HG03060 (cell line): ENCODE measurements around the gene PALM3.

Experiments used
- ATAC-seq: cut with Tn5 transposase; IDR thresholded peaks from one replicate; pipeline ENCODE4 v1.9.1; 2021; ENCODE audit warnings: low read depth, moderate number of reproducible peaks; ENCODE audit not compliant: unreplicated experiment

The PALM3 gene, protein sequence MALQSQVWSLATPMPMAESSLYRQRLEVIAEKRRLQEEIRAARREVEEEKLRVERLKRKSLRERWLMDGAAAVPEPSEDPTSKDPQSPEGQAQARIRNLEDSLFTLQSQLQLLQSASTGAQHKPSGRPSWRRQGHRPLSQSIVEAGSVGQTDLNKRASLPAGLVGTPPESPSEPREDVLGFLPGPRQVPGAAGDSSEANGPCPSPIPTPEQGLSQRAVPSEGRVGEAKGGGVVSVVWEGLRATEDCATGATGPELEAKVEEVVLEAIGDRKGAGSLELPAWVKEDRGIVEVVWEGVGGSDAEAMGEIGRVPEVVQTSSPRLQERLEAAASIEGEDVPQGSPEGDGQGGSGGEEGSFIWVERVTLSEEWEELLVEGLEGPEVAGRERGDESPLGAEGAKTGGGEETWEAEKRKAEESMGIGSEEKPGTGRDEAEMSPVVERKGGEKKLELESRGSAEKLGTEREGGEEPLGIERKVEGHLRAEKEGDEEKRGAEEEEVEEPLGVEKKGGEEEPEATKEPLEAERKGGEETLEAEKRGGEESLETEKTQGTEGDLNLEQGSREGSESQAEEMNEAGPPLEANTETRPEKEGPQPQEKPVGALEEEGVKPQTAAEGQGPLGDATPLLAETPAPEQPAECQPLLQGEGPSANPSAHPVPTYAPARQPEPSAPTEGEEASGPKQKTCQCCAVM

DNA sequence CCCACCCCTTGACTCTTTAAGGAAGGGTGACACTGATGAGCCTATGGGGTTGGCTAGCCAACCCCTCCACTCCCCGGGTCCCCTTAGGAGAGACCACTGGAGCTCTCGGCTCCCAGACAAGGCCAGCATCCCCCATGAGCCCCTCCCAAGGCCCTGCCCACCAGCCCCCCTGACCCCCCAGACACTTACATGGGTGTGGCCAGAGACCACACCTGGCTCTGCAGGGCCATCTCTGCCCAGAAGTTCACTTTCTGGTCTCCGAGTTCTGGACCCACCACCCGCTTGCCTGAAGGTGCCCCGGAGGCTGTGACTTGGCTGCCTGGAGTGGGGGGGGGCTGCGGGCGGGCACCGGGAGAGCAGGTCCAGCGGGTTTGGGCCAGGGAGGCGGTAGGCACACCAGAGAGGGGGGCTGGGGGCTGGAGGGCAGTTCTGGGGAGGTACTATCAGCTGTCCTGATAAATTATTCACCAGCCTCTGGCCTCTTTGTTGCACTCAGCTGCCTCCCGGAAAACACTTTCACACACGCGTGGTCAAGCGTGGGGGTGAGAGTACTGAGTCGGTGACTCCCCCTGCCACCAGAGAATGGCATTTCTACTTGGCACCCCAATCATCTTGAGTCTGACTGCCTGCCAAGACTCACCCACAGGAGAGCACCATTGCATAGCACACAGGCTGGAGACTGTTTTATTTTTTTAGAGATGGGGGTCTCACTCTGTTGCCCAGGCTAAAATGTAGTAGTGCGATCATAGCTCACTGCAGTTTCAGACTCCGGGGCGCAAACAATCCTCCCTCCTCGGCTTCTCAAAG, at the start of gene PALM3:
Gene PALM3, minus strand, starts transcription at position 326 of the 807 bp plus-strand sequence. Its CDS starts 96 bp downstream, at position 230.
- ATAC-seq = no peak

DNA sequence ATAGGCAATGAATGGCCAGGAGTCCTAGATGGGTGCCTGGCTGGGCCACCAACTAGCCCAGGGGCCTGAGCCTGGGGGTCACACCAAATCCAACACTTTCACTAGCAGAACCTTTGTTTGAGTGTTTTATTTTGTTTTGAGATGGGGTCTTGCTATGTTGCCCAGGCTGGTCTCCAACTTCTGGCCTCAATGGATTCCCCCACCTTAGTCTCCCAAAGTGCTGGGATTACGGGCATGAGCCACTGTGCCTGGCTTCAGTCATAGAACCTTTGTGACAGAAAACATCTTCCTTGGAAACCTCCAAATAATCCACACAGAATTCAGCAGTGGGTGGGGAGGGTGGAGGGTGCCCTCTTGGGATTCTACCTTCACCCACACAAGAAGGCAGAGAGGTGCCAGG, 49.6 kb upstream of the PALM3 start:
- ATAC-seq = no peak

DNA sequence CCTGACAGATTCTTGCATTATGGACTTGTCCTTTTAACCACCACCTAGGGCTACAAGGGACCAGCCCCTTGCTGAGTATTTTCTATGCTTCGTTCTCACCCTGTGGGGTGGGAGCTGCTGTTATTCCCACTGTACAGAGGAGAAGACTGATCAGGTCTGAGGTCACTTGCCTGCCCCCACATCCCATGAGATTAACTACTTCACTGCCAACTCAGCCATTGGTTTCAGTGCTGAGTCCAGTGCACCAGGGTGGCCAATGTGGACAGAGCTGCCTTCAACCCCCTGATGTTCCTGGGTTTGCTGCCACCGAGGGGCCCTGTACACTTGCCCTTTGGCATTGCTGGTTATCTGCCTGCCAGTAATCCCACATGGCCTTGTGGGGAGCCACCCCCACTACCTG, 48.8 kb upstream of the PALM3 start:
- ATAC-seq = no peak

DNA sequence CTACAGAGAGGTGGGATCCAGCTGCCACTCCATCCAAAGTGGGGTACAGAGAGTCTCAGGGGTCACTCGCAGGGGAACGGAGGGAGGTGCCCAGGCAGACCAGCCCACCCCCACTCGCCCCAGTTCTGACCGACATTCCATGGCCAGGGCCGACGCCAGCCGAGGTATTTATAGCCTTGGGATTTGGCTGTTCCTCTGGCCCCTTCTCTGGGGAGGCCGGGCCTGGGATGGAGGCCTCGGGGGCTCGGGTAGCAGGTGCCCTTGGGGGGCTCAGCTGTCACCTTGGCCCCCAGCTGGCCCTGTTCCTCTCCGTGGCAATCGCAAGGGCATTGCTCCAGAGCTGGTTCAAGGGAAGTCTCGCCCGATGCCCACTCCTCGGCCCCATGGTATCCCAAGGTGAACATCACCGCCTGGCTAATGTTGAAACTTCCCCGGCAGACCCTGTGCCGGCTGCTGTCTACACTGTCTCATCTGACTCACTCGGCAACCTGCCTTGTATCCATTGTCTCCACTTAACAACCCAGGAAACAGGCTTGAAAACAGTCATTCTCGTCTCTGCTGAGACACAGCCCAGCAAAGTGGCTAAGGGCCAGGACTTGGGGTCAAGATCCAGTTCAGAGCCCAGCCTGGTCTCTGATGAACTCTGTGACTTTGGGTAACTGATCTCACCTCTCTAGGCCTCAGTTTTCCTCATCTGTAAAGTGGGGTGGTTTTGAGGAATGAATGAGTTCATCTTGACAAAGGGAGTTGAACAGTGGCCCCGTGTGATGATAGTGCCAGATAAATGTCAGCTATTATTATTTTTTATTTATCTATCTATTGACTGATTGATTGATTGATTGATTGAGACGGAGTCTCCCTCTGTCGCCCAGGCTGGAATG, 45.9 kb upstream of the PALM3 start:
- ATAC-seq = no peak

DNA sequence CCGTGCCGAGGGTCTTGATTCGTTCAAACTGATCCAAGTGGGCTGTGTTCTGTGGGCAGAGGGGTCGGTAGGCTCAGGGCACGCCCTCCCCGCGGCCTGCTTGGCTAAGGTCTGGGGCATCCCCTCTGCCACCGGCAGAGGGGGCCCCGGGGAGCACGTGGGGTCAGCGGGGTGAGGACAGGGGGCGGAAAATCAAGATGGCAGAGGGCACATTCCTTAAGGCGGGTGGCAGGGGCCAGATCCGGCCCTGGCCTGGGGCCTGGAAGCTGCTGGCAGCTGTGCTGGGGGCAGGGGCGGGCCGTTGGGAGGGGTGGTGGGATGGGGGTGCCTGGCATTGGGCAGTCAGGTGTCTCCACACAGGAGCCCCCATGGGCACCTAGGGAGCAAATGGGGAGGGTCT, 45.0 kb upstream of the PALM3 start:
- no peak for ATAC-seq

DNA sequence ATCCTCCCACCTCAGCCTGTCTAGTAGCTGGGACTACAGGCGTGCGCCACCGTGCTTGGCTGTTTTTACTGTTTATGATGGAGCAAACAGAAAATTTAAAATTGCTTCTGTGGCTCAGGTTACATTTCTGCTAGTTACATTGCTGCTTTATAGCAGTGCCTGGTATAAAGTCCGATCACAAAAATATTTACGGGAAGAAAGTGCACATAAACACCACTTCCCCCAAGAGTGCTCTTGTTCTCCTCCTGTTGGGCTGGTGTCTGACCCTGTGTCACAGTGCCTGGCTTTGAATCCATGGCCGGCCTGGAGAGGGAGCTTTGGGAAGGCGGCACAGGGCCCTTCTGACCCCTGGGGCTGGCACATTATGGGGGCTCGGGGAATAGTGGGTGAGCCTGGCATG, 43.8 kb upstream of the PALM3 start:
- no peak for ATAC-seq

DNA sequence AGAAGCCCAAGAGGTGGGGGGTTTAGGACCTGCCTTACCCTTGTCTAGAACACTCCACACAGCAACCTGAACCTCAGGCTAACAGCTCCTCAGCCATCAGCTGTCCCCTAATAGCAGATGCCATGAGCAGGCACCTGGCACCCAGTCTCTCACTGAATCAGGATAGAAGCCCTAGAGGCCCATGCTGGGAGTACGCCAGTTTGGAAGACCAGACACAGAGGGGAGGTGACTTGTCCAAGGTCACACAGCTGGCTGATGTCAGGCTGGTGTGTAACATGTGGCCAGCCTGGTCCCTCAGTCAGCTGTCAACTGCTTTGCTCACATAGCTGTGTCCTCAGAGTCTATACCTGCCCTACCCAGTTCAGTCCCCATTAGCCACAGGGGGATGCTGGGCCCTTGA, 41.4 kb upstream of the PALM3 start:
- ATAC-seq = no peak

DNA sequence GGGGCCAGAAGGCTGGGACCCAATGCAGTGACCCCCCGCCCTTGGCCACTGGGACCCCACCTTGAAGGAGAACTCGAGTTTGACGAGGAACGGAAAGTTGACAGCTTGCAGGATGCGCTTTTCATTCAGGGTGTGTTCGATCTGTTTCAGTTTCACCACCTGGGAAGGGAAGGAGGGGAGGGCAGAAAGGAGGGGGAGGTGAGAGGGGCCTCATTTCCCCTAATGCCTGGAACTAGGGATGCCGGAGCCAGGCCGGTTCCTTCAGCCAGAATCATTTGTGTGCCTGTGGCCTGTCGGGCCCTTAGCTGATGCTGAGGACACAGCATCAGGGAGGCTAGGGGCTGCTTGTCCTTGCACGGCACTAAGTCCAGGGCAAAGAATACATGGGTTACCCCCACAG, 40.9 kb upstream of the PALM3 start:
- no peak for ATAC-seq

DNA sequence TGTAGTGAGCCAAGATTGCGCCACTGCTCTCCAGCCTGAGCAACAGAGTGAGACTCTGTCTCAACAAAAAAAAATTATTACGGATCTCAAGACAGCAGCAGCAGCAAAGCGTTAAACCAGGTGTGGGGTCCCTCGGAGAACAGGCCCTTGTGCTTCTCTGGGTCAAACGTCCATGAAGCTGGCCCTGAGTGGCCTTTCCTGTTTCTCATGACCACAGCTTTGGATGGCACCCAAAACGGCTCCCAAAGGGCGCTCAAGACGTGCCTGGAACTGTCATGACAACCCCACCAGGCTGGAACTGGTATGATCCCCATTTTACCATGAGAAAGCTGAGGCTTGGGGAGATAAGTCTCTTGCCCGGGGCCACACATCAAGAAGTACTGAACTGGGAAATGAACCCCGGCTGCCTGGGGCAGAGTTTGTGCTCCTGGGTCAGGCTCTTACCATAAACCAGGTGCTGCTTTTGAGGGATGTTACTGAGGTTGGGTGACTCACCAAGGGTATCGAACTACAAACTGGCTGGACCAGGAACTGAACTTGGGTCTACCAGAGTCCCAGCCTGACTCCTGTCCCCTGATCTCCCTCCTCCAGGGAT, 40.3 kb upstream of the PALM3 start:
- ATAC-seq = no peak

DNA sequence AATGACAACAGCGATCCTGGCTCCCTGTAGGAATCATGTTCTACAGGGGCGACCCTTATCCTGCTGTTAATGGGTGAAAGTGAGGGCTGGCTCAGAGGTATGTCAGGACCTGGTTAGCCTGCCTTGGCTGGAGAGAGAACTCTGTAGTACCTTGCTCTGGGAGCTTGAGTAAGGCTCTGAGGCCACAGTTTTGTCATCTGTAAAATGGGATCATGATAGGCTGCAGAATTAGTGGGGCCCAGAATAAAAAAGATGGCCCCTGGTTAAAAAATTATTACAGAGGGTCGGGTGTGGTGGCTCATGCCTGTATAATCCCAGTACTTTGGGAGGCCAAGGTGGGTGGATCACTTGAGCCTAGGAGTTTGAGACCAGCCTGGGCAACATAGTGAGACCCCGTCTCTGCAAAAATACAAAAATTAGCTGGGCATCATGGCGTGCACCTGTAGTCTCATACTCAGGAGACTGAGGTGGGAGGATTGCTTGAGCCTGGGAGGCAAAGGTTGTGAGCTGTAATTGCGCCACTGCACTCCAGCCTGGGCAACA, 39.2 kb upstream of the PALM3 start:
- no peak for ATAC-seq

DNA sequence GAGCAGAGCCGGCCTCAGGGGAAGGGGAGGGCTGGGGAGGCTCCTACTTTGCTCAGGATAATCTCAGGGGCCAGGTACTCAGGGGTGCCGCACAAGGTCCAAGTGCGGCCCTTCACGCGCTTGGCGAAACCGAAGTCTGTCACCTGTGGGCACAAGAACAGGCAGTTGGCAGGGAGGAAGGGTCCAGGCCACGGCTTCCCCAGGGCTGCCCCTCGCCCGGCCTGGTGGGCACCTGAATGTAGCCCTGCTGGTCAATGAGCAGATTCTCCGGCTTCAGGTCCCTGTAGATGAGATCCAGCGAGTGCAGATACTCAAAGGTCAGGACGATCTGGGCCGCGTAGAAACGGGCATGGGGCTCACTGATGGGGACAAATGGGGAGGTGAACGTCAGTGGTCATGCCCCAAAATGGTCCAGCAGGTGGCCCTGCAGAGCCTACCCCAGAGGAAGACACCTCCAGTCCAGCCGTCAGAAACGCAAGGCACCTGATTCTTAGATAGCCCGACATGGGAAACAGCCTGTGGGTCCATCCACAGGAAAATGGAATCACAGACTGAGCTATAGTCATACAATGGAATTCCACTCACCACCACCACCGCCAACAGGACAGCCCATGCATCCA, 35.8 kb upstream of the PALM3 start:
- no peak for ATAC-seq

DNA sequence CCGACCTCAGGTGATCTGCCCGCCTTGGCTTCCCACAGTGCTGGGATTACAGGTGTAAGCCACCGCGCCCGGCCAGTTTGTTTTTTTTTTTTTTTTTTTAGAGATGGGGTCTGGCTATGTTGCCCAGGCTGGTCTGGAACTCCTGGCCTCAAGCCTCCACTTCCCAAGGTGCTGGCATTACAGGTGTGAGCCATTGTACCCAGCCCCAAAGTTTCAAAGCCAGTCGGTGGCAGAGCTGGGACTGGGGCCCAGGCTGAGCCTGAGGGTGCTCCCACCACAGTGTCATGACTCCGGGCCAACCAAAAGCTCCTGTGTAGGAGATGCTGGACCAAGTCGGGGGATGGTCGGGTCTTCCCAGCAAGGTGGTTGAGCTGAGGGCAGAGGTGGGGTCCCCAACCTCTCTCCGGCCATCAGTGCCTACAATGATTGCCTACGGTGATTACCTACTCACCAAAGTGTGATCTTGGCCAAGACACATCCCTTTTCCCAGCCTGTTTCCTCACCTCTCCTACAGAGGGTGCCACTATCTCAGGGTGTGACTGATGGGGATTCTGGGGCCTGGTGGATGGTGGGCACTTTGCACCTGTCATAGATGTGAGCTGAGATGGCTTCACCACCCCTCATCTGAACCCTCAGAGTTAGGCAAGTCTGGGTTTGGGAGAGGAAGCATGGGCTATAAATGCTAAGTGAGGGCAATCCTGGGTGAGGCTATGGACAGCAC, 34.6 kb upstream of the PALM3 start:
- no peak for ATAC-seq

DNA sequence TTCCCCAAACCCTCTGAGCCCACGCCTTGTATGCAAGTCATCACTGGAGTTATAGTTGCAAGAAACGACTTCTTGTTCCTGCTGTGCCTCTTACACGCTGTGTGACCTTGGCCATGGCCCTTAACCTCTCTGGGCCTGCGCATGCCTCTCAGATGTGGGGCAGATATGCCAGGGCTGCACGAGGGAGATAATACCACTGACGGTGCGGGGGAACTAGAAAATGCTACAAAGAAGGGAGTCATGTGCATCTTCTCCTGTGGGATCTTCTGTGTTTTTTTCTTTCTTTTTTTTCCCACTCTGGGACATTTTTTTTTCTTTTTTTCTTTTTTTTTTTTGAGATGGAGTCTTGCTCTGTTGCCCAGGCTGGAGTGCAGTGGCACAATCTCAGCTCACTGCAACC, 33.0 kb upstream of the PALM3 start:
- ATAC-seq = no peak

DNA sequence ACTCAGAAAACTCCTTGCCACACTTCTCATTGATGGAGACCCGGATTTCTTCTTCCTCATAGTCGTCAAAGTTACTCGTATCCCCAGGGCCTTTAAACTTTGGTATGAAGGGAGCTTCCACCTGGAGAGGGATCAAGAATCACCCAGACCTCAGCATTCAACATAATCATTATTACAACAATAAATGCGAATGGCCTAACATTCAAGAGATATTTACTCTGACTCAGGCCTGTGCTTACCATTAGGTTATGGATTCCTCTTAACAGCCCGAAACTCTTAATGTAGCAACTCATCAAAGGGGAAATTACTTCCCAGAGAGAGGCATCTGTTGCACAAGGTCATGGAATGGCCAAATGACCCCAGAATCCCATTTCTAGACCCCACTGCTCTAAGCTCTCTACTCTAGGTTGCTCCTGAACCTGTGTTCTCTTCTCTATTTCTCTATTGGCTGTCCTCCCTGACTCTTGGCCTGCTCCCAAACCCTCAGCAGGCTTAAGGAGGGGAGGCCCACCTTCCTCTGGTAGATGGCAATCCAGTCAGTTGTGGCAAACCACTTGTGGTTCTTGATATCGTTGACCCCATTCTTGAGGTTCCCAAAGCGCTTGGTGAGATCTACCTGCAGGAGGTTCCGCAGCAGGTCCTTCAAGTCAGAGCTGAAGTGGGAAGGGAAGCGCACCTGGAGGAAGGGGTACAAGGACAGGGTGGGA, 31.4 kb upstream of the PALM3 start:
- ATAC-seq = no peak

DNA sequence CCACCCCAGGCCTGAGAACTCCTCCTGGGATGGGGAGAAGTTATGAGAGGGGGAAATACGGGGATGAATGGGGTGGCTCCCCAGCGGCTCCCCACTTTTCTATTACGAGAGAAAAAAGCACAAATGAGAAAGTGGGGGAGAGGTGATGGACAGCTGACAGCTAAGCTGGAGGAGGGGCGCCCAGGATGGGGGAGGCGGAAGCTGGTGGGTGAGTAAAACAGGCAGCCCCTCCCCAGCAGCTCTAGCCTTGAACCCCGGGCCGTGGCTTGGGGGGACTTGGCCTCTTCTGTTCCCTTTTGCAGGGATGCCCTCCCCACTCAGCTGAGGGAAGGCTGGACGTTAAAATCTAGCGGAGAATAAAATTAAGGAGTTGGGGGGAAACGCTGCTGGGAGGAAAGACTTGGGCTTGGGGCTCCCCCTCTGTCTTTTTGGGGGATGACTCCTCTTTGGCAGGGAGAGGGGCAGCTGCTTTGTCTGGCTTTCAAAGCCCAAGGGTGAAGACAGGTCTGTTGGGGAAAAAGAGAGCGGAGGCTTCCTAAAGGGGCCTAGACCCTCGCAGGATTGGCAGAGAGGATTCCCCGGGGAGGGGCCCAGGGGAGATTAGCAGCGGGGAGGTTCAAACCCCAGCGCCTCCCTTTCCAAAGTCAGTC, 30.1 kb upstream of the PALM3 start:
- ATAC-seq = no peak

DNA sequence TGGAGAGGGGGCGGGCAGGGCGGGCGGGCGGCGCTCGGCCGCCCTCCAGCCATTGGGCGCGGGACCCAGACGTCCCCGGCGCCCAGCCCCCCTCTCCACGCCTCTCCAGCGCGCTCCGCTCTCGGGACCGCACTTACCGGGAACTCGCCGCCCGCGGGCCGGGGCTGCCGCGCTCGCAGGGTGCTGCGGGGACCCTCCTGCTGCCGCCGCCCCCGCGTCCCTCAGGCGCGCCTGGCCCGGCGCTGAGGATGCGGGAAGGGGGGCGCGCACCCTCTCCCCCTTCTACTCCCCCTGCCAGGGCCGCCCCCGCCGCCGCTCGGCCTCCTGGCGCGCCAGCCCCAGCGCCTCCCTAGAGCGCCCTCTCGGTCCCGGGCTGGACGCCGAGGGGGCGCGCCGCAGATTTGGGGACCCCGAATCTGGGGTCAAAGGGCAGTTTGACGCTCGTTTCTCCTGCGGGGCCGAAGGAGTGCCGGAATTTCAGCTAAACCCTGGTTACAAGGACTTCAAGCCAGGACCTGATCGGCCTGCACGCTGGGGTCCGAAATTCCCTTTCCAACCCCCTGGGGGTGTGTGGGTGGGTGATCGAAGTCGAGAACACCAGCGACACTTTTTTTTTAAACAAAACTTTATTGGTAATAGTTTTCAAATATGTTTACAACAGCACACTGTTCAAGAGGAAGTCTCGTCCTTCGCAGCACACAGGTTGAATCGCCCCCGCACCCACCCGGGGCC, 29.4 kb upstream of the PALM3 start:
- no peak for ATAC-seq
